IMR-90 (cell line): ENCODE results near the gene OSBP2.

Source experiments
- CEBPB ChIP-seq: IDR thresholded peaks from 2 replicates; pipeline ENCODE4 v1.6.1; 2012; ENCODE audit warnings: low read depth, low read length, improper control_type of control experiment
- CTCF ChIP-seq: conservative IDR thresholded peaks from 2 replicates; pipeline ENCODE4 v1.5.1; 2012; ENCODE audit warnings: mild to moderate bottlenecking, low read depth, low read length, improper control_type of control experiment
- ELK1 ChIP-seq: fragments of 150-350 bp; IDR thresholded peaks from 2 replicates; pipeline ENCODE4 v1.6.1; 2016; ENCODE audit warnings: low read depth, mild to moderate bottlenecking, low read length, moderate library complexity, borderline replicate concordance
- FOS ChIP-seq: fragments of 150-350 bp; IDR thresholded peaks from 2 replicates; pipeline ENCODE4 v1.6.1; 2016; ENCODE audit warnings: low read depth, low read length
- MAZ ChIP-seq: IDR thresholded peaks from 2 replicates; pipeline ENCODE4 v1.6.1; 2012; ENCODE audit warnings: low read depth, mild to moderate bottlenecking, low read length, improper control_type of control experiment, moderate library complexity, borderline replicate concordance
- MXI1 ChIP-seq: IDR thresholded peaks from 2 replicates; pipeline ENCODE4 v1.6.1; 2012; ENCODE audit warnings: low read depth, mild to moderate bottlenecking, low read length, moderate library complexity, borderline replicate concordance
- POLR2A ChIP-seq: IDR thresholded peaks from 2 replicates; pipeline ENCODE4 v1.6.1; 2012; ENCODE audit warnings: mild to moderate bottlenecking, low read depth, low read length
- RAD21 ChIP-seq: IDR thresholded peaks from 2 replicates; pipeline ENCODE4 v1.6.1; 2012; ENCODE audit warnings: low read length, improper control_type of control experiment
- RFX5 ChIP-seq: IDR thresholded peaks from 2 replicates; pipeline ENCODE4 v1.8.0; 2012; ENCODE audit warnings: low read depth, mild to moderate bottlenecking, low read length, moderate library complexity
- SMC3 ChIP-seq: fragments of 150-350 bp; IDR thresholded peaks from 2 replicates; pipeline ENCODE4 v1.6.1; 2016; ENCODE audit warnings: low read depth, mild to moderate bottlenecking, antibody characterized with exemption, low read length, moderate library complexity

DNA sequence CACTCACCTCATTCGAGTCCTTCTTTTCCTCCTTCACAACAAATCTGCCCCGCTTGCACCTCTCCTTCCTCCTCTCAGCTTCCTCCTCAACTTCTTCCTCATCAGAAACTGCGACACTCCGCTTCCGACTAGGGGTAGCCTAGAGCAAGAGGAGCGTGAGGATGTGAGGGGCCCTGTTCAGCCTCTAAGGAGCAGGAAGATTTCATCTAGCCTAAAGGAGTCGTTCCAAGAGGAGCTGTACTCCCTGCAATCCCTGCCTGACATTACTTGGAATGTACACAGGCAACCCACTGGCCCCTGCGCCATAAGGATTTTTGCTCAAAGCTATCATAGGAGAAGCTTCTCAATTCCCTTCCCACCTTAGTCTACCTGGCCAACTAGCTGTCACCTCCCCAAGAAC lies 239.4 kb downstream of the OSBP2 start:
- TF ChIP-seq CTCF (no peak), POLR2A (no peak), RFX5 (no peak), FOS (no peak), SMC3 (no peak), MAZ (no peak), CEBPB (no peak), ELK1 (no peak), RAD21 (no peak), MXI1 (no peak)
